HCEC 1CT (cell line): ENCODE data around the gene GGT6.
"Not testable (repeated sequence)": the region's sequence is repeated elsewhere in the genome, so short reads cannot be mapped to it uniquely, and the experiment has no call there.

Experiments used
- DNase-seq: peaks from one replicate; pipeline ENCODE4 v3.0.0-alpha.2; 2017

GGT6 gene

DNA sequence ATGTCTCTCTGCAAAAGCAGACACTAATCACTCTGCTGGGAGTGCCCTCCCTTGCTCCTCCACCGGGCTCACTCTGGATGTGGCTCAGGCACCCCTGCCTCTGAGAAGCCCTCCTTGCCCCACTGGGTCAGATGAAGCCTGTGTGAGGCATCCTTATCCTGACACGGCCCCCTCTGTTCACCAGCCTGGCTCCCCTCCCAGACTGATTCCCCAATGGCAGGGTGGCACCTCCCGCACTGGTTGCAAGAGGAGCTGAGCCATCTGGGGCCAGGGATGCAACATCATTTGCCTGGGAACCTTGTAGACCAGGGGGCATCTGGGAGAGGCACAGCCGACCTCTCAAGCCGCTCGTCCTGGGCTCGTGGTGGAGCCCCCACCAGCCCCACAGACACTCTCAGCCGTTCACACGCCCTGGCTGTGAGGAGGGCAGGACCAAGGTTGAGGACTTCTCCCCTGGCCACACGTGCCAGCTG, 30.6 kb upstream of the GGT6 start:
- DNase-seq, result no peak

DNA sequence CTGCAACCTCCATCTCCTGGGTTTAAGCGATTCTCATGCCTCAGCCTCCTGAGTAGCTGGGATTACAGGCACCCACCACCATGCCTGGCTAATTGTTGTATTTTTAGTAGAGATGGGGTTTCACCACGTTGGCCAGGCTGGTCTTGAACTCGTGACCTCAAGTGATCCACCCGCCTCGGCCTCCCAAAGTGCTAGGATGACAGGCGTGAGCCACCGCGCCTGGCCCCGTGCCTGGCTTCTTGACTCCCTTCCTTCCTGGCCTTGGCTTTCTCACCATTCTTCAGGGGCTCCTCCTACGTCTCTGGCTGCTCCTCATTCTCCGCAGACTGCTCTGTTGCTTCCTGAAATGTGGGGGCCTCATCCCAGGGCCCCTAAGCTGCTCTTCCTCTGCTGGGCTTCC, 29.7 kb upstream of the GGT6 start:
- not testable (repeated sequence) for DNase-seq

DNA sequence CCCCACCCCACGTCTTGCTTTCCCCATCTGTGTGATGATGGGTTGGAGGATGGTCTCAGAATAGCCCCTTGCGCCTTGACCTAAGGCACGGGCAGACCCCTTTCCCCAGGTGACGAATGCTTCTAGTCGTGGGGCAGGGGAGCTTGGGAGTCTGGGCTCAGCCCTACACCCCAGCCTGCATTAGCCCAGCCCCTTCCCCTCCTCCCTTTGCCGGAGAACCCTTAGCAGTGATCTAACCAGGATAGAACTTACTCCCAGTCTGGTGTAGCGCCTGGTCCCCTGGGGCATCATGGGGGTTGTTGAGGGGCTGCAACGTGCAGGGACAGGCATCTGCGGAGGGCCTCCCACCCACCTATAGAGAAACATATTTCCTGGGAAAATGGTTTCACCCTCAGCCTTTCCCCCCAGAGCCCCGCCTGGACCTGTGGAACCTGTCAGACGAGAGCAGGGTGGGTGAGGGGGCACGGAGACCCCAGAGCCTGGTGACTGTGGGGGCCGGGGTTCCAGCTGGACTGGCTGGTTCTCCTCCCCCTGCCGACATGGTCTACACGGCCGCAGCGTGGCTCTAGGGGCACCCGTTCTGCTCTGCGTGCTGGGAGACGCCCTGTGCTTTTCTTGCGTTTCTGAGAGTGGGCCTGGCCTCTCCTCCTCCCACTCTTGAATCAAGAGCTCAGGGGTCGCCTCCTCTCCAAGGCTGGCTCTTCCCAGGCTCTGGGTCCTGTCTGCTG, 28.7 kb upstream of the GGT6 start:
- no peak for DNase-seq

DNA sequence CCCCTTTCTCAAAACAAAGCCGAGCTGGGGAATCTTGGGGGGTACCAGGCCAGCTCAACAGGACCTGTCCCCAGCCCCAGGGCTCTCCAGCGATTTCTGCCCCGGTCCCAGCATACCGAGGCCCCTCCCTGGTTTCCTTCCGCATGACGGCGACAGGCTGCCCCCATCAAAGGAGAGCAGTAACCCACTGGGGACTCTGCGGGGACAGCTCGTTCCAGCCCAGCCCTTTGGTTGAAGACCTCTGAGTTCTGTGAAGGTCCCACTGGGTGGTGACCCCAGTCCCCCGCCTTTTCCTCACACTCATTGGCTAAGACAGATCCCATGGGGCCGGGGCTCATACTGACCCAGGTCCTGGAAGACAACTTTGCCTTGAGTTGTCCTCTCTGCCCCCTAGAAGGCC, 28.0 kb upstream of the GGT6 start:
- no peak for DNase-seq

DNA sequence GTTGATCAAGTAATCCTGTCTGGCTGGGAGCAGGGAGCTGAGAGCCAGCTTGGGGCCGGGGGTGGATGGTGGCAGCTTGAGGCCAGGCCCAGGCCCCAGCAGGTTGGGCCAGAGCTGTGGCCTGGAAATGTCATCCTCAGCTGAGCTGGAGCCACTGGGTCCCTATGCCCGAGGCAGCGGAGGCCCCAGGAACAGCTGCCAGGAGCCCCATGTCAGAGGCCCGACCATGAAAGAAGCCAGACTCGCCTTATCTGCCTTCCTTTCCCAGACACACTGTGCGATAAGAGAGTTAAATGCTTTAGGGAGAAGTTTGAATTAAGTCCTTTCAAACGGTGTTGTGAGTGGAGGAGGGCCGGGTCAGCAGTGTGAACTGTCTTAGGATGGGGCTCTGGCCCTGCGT, 27.4 kb upstream of the GGT6 start:
- DNase-seq, result no peak

DNA sequence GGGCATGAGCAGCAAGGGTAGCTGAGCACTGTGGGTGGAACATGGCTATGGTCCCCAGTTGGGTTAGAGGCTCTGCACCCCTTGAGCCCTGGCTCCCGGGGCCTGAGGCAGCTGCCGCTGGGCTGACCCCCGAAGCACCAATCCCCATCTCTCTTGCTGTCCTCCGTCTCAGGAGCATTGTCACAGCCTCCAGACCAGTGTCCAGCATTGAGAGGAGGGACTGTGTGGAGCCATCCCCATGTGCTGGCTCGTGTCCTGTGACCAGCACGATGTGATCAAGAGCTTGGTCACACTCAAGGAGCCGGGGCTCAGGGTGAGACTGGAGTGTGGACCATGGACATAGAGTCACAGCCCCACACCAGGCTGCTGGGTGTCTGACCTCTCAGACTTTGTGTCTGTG, 26.8 kb upstream of the GGT6 start:
- DNase-seq, result no peak

DNA sequence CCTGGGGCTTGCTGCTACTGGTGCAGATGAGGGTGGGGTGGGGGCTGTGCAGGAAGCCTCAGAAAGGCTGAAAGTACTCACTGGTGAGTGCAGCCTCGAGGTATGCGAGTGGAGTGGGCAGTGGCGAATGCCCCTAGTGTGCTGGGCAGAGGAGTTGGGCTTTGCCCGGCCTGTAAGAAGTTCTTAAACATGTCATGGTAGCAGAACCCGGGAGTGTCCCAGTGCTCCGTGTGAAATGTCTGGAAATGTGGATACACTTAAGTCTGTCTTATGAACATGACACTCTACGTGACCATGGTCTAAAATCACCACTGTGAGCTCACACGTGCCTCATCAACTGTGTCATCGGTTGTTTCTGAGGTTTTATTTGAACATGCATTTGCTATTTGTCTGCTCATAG, 25.7 kb upstream of the GGT6 start:
- no peak for DNase-seq

DNA sequence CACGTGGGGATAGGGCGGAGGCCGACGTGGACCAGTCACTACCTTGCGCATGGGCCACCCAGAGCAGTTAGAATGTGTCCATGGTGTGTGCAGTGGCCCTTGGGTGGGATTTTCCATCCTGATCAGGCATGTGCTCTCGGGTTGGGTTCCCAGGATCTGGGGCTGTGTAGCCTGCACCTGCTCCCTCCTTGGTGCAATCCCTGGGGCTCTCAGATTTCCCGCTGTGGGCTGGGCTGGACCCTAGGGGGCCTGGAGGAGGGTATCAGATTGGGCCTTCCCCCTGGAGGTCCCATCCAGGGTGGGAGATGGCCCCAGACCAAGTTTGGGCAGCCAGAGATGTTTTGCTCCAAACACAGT, 25.2 kb upstream of the GGT6 start:
- no peak for DNase-seq

DNA sequence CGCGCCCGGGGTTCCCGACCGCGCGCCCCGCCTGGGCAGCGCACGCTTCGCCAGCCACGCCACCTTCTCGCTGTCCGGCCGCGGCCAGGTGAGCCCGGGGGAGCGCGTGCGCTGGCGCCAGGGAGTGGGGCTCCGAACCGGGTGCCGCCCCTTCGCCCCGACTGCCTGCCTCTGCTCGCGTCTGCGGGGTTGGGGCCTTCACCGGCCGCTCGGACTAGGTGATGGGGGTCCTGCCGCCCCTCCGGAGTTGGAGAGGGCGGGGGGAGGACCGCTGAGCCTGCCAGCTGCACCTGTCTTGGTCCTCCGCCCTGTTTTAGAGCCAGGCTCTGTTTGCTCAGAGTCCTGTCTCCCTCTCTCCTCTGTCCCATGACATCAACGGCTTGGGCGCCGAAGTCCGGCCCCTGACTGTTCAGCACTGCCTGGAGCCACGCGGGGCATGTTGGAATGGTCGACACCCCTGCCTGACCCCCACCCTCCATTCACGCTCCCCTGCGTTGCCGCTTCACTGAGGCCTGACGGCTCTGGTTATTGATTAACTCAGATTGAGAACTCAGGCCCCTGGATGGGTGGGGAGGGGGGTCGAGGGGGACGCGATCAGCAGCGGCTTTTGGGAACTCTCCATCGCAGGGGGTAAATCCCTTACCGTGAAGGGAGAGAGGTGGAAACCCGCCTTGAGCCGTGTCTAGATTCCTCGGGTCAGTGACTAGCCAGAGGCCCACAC, 24.7 kb upstream of the GGT6 start:
- DNase-seq, result no peak

DNA sequence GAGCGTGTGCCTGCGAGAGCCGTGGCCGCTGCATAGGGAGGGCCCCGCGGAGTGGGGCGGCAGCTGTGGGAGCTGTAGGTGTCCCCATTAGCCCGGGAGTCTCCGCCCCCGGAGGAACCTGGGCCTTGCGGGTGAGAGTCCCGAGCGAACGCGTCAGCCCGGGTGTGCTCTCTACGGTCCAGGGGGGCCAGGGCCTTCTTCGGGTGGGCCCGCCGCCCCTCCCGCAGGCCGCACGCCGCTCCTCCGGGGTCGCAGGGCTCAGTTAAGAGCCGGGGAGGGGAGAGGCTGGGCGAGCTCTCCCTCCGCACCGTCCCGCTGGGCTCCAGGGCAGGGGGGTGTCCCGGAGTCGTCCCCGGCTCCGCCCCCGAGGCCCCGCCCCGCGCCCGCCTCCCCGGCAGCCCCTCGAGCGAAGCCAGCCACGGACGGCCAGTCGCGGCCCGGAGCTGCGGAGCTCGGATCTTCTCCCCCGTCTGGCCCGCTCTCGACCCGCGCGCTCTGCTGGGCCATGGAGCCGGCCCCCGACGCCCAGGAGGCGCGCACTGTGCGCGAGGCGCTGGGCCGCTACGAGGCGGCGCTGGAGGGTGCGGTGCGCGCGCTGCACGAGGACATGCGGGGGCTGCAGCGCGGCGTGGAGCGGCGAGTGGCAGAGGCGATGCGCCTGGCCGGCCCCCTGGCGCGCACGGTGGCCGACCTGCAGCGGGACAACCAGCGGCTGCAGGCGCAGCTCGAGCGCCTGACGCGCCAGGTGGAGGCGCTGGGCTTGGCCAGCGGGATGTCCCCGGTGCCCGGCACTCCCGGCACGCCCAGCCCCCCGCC, 23.9 kb upstream of the GGT6 start, which contains the start of gene SMTNL2:
Gene SMTNL2, plus strand, starts transcription at position 429 of the 816 bp plus-strand sequence. Its CDS starts 77 bp downstream, at position 506.
- no peak for DNase-seq

DNA sequence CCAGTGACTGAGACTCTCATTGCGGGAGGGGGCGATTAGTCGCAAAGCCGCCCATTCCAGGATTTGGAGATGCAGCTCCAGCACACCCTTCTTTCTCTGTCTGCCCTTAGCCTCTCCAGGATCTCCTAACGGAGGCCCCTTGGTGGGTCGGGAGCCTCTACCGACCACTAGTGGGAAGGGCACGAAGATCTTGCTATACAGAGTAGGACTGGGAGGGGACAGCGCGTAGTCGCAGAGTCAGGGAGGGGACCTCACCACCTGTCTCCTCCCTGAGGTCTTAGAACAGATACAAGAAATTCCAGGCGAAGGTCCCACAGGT, 23.4 kb upstream of the GGT6 start:
- no peak for DNase-seq

DNA sequence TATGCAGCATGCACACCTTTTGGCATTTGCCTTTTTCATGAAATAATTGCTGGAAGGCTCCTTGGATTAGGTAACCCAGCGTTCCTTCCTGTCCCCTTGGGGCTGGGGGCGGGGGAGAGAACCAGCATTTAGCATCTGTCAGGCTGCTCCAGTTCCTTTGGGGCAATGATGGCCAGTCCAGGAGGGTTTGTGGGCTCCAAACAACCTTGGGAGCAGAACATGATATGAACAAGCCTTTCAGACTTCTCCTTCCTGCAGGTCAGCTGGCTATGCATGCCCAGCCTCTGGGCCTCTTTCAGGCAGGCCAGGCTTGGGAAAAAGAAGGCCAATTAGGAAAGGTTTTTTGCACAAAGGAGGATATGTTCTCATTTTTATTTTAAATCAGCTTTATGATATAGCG, 22.8 kb upstream of the GGT6 start:
- no peak for DNase-seq

DNA sequence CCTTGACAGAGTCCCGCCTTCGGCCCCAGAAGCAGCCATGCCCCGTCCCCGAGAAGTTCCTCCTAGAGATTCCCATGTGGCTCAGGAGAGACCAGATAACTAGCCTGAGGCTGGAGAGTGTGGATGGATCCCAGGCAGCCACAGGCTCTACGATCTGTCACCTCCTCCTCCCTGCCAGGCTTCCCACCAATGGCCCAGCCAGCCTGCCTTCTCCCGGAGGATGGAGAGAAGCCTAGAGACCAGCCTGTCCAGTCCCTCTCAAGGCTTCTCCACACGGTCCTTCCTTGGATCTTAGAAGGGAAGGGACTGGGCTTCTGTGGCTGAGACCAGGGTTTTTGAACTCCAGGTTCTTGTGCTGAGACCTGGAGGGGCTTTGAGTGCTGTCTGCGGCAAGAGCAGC, 22.3 kb upstream of the GGT6 start:
- DNase-seq, result no peak

DNA sequence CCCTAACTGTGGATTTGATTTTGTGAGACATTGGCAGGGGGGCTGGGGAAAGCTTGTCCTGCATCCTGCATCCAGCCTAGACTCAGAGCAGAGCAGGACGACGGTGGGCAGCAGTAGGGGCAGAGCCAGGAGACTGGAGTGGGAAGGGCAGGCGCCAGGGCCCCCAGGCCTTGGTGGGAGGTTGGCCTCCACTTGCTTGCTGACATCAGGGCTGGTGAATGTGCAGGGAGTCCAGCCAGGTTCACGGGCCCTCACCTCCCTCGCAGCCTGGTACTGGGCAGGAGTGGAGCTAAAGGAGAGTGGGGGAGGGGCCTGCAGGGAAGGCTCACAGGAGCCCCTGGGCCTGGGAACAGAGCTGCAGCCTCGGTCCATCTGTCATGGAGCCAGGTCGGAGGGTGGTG, 21.7 kb upstream of the GGT6 start:
- DNase-seq, result no peak

DNA sequence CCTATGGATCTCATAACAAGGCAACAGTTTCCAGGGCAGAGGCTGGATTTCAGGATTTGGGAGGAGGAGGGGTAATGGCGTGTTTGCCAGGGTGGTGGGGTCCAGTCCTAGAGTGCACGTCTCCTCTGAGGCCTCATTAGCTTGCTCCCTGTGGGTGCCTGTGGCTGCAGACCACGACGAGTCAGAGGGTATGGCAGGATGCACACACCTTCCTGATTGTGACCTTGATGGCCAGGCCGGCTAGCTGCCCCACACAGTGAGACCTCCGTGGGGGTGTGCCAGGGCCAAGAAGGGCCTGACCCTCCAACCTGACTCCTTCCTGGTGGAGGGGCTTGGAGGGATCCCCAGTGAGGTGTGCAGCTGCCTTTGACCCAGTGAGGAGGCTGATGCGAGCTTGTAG, 19.9 kb upstream of the GGT6 start:
- no peak for DNase-seq

DNA sequence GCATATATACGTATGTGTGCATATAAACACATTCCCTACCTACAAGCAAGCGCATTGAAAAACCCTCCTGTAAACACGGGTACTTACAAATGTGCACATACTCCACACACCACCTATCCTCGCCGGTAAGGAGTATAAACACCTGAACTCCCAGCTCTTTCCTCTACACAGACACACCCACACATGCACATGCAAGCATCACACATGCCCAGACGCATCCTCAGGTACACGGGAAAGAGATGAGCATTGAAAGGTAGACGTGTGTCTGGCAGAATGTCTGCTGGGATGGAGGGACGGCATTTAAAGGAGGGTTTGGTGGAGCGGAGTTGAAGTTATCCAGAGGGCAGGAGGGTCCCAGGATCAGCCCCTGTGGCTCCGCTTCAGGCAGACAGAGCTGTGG, 19.3 kb upstream of the GGT6 start:
- no peak for DNase-seq

DNA sequence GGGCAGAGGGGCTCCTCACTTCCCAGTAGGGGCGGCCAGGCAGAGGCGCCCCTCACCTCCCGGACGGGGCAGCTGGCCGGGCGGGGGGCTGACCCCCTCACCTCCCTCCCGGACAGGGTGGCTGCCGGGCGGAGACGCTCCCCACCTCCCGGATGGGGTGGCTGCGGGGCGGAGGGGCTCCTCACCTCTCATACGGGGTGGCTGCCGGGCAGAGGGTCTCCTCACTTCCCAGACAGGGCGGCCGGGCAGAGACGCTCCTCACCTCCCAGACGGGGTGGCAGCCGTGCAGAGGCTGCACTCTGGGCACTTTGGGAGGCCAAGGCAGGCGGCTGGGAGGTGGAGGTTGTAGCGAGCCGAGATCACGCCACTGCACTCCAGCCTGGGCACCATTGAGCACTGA, 18.0 kb upstream of the GGT6 start:
- not testable (repeated sequence) for DNase-seq

DNA sequence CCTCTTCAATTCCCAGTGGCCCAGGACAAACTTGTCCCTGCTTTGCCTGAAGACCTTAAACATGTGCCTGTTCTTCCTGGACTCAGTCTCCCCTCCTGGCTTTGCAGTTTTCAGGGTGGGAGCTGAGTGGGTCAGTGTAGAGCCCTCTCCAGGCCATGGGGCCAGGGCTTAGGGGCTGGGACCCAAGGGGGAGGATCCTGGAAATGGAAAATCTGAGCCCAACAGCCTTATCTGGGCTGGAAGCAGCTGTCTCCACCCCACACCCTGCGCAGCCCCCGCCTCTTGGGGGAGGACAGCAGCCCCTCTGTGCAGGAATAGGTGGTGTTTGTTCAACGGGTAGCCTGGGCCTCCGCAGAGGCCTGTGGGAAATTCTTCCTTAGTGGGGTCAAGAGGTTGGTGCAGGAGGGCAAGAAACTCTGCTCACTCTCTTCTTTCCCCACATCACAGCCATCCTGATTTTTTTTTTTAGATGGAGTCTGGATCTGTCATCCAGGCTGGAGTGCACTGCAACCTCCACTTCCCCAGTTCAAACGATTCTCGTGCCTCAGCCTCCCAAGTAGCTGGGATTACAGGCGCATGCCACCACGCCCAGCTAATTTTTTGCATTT, 17.1 kb upstream of the GGT6 start:
- DNase-seq, result no peak

DNA sequence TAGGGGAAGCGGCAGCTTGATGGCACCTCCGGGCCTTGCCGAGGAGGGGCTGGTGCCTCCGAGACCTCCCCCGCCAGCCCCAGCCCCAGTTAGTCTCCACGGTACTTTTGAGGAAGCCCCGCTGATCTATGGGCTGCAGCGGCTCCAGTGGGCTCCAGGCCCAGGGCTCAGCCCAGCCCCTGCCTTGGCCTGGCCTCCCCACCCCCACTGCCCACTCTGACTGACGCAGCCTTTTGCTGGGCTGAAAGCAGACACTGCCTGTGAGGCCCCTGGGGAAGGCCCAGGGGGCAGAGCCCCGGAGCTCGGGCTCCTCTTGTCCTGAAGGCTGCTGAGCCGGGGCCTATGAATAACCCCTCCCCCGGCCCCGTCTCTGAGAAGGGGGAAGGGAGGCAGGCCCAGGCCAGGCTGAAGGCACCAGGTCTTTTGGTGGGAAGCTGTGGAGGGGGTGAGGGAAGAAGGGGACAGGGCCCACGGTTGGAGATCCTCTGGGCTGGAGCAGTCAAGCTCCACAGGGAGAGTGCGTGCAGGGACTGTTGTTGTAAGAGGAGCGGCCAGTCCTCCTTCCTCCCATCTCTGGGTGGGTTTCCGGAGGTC, 16.4 kb upstream of the GGT6 start:
- no peak for DNase-seq

DNA sequence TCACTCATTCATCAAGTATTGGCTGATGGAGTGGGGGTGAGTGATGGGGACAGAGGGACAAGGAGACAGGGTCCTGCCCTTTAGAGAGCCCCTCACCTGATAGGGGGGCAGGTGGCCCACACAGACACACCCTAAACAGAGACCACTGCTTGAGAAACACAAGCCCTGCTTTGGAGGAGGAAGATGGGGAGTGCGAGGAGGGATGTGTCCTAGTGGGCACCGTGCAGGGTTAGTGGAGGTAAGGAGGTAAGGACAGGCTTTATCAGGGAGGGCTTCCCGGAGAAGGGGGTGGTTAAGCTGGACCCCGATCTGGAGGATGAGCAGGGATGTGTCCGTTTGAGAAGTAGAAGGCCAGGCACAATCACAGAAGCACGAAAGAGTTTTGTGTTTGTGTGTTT, 15.8 kb upstream of the GGT6 start:
- DNase-seq, result no peak

DNA sequence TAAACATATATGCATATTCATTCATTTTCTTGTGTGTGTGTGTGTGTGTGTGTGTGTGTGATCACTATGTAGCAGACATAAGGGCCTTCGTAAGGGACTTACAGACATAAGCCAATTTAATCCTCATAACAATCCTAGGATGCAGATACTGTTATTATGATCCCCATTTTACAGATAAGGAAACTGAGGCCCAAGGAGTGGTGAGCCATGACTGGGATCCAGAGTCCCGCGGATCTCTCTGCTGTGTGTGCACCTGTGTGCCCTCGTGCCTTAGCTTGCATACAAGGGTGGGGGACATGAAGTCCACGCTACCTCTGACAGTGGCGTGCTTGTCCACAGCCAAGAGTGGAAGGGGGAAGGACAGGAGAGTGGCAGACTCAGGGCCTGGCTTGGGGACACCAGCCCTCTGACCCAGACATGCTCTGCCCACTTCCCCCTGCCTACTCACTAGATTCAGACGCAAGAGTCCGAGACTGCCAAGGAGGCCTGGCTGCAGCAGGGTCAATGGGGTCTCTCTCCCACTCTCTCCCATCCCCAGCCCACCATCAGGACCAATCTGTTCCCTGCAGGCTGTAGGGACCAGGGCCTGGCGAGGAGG, 14.2 kb upstream of the GGT6 start:
- DNase-seq, result no peak

DNA sequence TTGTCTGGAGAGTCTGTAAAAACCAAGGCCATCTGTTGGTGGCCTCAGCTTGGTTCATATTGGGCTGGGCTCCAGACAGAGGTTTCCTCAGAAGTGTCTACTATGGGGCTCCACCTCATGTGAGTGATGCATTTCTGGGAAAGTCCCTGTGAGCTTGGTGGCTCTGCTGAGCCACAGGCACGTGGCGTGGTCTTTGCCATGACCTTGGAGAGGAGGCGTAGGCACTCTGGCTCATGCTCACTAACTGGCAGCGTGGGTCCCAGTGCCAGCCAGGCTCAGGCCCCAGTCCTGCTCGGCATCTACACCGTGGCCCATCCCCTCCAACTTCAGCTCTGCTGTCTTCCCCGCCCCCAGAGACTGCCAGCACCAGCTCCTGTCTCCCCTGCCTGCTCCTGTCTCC, 13.3 kb upstream of the GGT6 start:
- no peak for DNase-seq

DNA sequence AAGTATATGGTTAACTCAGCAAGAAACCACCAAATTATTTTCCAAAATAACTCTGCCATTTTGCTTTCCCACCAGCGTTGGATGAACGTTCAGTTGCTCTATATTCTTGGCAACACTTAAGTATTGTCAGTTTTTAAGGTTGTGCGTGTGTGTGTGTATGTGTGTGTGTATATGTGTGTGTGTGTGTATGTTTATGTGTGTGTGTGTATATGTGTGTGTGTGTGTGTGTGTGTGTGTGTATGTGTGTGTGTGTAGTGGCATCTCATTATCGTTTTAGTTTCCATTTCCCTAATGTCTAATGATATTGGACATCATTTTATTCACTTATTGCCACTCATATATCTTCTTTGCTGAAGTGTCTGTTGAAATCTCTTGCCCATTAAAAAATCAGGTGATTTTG, 12.7 kb upstream of the GGT6 start:
- DNase-seq, result no peak
